Ascending aorta (tissue), 2 donors: ENCODE results near the gene NADSYN1. TPM values are rescaled to one million over a fixed set of nuclear protein-coding genes. Genes with fewer than 3 reads are reported as not detected.

ENCODE experiments used
- DNase-seq, 2 donors: peaks; one replicate each; pipeline ENCODE4 v3.0.0-alpha.2; 2019; ENCODE audit warnings: low spot score in 2 of 2
- H3K27ac ChIP-seq, 2 donors: fragments of 200-600 bp; sonication (generic); one replicate each; pipeline ENCODE4 v1.5.1; 2016 to 2017; ENCODE audit warnings: mild to moderate bottlenecking in 1 of 2
- H3K27me3 ChIP-seq: fragments of 200-600 bp; sonication (generic); one replicate; pipeline ENCODE4 v1.5.1; 2017
- H3K36me3 ChIP-seq, 2 donors: fragments of 200-600 bp; sonication (generic); one replicate each; pipeline ENCODE4 v1.5.1; 2016
- H3K4me1 ChIP-seq, 2 donors: fragments of 200-600 bp; sonication (generic); one replicate each; pipeline ENCODE4 v1.5.1; 2016 to 2017; ENCODE audit warnings: mild to moderate bottlenecking in 1 of 2
- H3K4me3 ChIP-seq, 2 donors: fragments of 200-600 bp; sonication (generic); one replicate each; pipeline ENCODE4 v1.5.1; 2016 to 2017; ENCODE audit warnings: mild to moderate bottlenecking in 1 of 2
- H3K9me3 ChIP-seq, 2 donors: fragments of 200-600 bp; sonication (generic); one replicate each; pipeline ENCODE4 v1.5.1; 2016
- CTCF ChIP-seq, 3 experiments: fragments of 200-600 bp in 2 of 3; fragments of 450-650 bp in 1 of 3; sonication (generic) in 2 of 3; IDR thresholded peaks; one replicate each; pipeline ENCODE4 v1.5.1; 2016 to 2019; ENCODE audit warnings: antibody characterized with exemption in 3 of 3, mild to moderate bottlenecking in 1 of 3, moderate library complexity in 1 of 3
- intact Hi-C: fragments of 100-400 bp; cut with DNase I; formaldehyde crosslinking; loops from one replicate; pipeline ENCODE4 v1.15.1; 2023
- total RNA-seq: library from RNA; depleted of rRNA; stranded (reverse); fragments of >200 nt; gene quantifications from one replicate; pipeline ENCODE4 v1.1.0, GENCODE V29; 2016

NADSYN1 gene
- total RNA-seq, 1 donor from 2014 or later: 33.3 TPM

GRCh38 chr11:71490731-71491390, 37.9 kb downstream of the NADSYN1 start:
- Histone ChIP-seq H3K27ac (no peak overlapping the region), H3K4me1 (no peaks in the 10 kb centered on the region), H3K4me3 (no peak overlapping the region), H3K27me3 (no peaks in the 10 kb centered on the region), H3K9me3 (no peaks in the 10 kb centered on the region), H3K36me3 (peaks cover 73 to 74% of the 10 kb centered on the region in 2 donors)
- no peak for TF ChIP-seq CTCF (IDR thresholded peaks at IDR 0.05)
- intact Hi-C loops: no loop called here
- DNase-seq: peak in 1 of 2 donors; percentile 57

GRCh38 chr11:71491531-71491930, 38.5 kb downstream of the NADSYN1 start:
- no peak for TF ChIP-seq CTCF (IDR thresholded peaks at IDR 0.05)
- Histone ChIP-seq H3K4me3 (no peak overlapping the region), H3K4me1 (no peaks in the 10 kb centered on the region), H3K27ac (no peak overlapping the region), H3K9me3 (no peaks in the 10 kb centered on the region), H3K36me3 (peaks cover 73 to 74% of the 10 kb centered on the region in 2 donors), H3K27me3 (no peaks in the 10 kb centered on the region)
- peak in 1 of 2 donors; percentile 51 for DNase-seq
- intact Hi-C loops: no loop called here

GRCh38 chr11:71491940-71492339, 38.9 kb downstream of the NADSYN1 start:
- no peaks in the 10 kb centered on the region for H3K4me1 ChIP-seq
- DNase-seq: peak in 1 of 2 donors; percentile 38
- intact Hi-C loops: no loop called here
- H3K27me3 ChIP-seq: no peaks in the 10 kb centered on the region
- H3K4me3 ChIP-seq: no peak overlapping the region
- TF ChIP-seq CTCF (IDR thresholded peaks at IDR 0.05): no peak
- no peaks in the 10 kb centered on the region for H3K9me3 ChIP-seq
- no peak overlapping the region for H3K27ac ChIP-seq
- peaks cover 73 to 76% of the 10 kb centered on the region in 2 donors for H3K36me3 ChIP-seq

GRCh38 chr11:71495286-71496230, 42.6 kb downstream of the NADSYN1 start:
- intact Hi-C loops: no loop called here
- peak in 1 of 2 donors; percentile 50 for DNase-seq
- Histone ChIP-seq H3K27me3 (no peaks in the 10 kb centered on the region), H3K36me3 (peaks cover 89 to 95% of the 10 kb centered on the region in 2 donors), H3K4me1 (no peaks in the 10 kb centered on the region), H3K27ac (no peak overlapping the region), H3K4me3 (no peak overlapping the region), H3K9me3 (no peaks in the 10 kb centered on the region)
- TF ChIP-seq CTCF (IDR thresholded peaks at IDR 0.05): no peak

GRCh38 chr11:71496421-71496820, 43.4 kb downstream of the NADSYN1 start:
- H3K4me3 ChIP-seq: no peak overlapping the region
- intact Hi-C loops: no loop called here
- no peaks in the 10 kb centered on the region for H3K27me3 ChIP-seq
- H3K27ac ChIP-seq: no peak overlapping the region
- no peaks in the 10 kb centered on the region for H3K4me1 ChIP-seq
- H3K36me3 ChIP-seq: peaks cover 89 to 95% of the 10 kb centered on the region in 2 donors
- peak in 1 of 2 donors; percentile 43 for DNase-seq
- H3K9me3 ChIP-seq: no peaks in the 10 kb centered on the region
- TF ChIP-seq CTCF (IDR thresholded peaks at IDR 0.05): no peak
